NT2/D1 (cell line): ENCODE measurements around the gene OTUD7B.

Source experiments
- YY1 ChIP-seq: IDR thresholded peaks from 2 replicates; pipeline ENCODE4 v1.6.1; 2011; ENCODE audit not compliant: insufficient read length, insufficient read depth
- ZNF274 ChIP-seq: IDR thresholded peaks from 2 replicates; pipeline ENCODE4 v1.6.1; 2011; ENCODE audit warnings: mild to moderate bottlenecking, low read depth, low read length

GRCh38 chr1:149966405-149966804 lies 44.1 kb downstream of the OTUD7B start:
- TF ChIP-seq ZNF274 (no peak), YY1 (no peak)
